ENCODE results near the gene ZNF610. TPM values are rescaled to one million over a fixed set of nuclear protein-coding genes. Genes with fewer than 3 reads are reported as not detected.
"Not testable (repeated sequence)": the region's sequence is repeated elsewhere in the genome, so short reads cannot be mapped to it uniquely, and the experiment has no call there.

Gene ZNF610
- polyA plus RNA-seq (ENCODE audit: insufficient read length) = 3.3 TPM

DNA sequence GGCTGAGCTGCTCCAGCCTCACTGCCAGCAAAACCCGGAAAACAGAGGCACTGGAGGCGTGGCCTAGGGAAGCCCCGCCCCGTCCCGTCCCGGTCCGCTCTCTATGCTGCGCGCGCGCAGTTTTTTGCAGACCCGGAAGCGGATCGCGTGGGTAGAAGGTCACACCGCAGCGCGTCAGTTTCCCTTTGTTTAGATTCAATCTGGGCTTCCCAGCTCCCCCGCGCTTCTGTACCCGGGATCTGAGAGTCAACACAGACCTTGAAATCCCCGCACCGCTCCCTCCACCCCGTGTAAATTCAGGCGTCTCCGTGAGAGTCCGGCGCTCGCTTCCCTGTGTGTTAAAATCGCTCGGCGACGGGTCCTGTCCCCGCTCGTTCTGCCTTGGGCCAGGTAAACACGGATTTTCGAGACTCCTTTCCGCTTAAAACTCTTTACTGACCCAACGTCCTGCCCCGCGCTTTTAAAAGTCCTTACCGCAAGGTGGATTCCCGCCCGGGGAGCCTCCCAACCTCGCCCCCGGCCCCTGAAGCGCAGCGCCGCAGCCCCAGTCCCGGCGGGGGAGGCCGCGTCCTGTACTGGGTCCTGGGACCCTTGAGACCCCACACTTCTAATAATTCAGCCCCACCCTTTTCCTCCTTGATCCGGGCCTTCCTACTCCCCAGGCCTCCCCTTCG is at the start of gene ZNF610:
Gene ZNF610 (plus strand): TSS at position 127 of the 674 bp plus-strand sequence. CDS start 12,930 bp downstream, outside the sequence.
- peak; percentile 55 for DNase-seq (ENCODE audit: low read depth)

DNA sequence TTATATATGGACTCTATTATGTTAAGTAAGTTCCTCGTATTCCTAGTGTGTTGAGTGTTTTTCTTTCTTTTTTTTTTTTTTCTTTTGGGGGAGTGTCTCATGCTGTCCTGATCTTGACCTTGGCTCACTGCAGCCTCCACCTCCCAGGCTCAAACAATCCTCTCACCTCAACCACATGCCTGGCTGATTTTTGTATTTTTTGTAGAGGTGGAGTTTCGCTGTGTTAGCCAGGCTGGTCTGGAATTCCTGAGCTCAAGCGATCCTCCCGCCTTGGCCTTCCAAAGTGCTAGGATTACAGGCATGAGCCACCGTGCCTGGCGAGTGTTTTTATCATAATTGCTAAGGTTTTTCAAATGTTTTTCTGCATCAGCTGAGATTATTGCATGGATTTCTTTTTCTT is 49.8 kb upstream of the ZNF610 start:
- no peak for DNase-seq (ENCODE audit: low read depth)

DNA sequence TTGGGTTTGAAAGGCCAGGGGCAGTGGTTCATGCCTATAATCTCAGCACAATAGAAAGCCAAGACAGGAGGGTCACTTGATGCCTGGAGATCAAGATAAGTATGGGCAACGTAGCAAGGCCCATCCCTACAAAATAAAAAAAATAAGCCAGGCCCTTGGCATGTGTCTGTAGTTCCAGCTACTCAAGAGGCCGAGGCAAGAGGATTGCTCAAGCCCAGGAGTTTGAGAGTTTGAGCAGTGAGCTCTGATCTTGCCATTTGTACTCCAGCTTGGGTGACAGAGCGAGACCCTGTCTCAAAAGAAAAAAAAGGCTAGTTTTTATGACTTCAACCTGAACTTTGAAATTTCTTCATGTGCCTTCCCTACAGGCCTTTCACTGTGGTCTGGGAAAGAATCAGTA is 44.3 kb upstream of the ZNF610 start:
- DNase-seq (ENCODE audit: low read depth) = no peak

DNA sequence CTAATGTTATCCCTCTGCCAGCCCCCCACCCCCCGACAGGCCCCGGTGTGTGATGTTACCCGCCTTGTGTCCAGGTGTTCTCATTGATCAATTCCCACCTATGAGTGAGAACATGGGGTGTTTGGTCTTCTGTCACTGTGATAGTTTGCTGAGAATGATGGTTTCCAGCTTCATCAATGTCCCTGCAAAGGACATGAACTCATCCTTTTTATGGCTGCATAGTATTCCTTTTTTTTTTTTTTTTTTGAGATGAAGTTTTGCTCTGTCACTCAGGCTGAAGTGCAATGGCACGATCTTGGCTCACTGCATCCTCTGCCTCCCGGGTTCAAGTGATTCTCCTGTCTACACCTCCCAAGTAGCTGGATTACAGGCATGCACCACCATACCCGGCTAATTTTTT is 43.1 kb upstream of the ZNF610 start:
- not testable (repeated sequence) for DNase-seq (ENCODE audit: low read depth)

DNA sequence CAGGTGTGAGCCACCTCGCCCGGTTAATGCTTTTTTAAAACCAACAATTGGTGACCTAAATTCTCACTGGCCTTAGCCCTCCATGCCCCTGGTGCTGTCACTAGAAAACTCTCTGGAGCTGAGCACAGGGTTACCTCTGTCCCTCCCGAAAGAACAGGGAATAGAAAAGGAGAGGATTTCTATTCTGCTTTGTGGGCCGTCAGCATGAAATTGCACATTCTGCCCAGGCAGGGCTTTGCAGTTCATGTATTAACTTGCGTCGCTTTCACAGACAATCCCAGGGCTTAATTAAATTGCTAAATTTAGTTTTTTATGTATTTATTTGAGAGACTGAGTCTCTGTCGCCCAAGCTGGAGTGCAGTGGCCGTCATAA is 39.7 kb upstream of the ZNF610 start:
- DNase-seq (ENCODE audit: low read depth) = no peak

DNA sequence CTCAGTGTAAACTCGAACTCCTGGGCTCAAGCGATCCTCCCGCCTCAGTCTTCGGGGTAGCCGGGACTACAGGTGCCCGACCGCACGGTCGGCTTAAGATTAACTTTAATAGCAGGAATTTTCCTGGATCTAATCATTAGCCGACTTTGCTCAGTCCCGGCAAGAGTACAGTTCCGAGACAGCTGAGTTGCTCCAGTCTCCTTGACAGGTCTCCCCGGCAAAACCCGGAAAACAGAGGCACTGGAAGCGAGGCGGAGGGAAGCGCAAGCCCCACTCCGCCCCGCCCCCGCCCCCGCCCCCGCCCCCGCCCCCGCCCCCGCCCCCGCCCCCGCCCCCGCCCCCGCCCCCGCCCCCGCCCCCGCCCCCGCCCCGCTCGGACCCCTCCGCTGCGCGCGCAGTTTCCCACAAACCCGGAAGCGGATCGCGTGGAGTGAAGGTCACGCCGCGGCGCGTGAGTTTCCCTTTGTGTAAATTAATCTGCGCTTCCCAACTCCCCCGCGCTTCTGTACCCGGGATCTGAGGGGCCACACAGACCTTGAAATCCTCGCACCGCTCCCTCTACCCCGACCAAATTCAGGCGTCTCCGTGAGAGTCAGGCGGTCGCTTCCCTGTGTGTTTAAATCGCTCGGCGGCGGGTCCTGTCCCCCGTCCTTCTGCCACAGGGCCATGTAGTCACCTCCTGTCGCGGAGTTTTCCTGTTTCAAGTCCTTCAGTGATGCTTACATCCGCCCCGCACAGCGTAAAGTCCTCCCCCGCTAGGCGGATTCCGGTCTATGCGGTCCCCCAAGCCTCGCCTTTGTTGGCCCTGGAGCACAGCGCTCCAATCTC is 39.1 kb upstream of the ZNF610 start, which contains the start of gene ZNF480:
Gene ZNF480 (plus strand): TSS at position 397 of the 828 bp plus-strand sequence. CDS start 3,244 bp downstream, outside the sequence.
- DNase-seq (ENCODE audit: low read depth) = peak; percentile 41

DNA sequence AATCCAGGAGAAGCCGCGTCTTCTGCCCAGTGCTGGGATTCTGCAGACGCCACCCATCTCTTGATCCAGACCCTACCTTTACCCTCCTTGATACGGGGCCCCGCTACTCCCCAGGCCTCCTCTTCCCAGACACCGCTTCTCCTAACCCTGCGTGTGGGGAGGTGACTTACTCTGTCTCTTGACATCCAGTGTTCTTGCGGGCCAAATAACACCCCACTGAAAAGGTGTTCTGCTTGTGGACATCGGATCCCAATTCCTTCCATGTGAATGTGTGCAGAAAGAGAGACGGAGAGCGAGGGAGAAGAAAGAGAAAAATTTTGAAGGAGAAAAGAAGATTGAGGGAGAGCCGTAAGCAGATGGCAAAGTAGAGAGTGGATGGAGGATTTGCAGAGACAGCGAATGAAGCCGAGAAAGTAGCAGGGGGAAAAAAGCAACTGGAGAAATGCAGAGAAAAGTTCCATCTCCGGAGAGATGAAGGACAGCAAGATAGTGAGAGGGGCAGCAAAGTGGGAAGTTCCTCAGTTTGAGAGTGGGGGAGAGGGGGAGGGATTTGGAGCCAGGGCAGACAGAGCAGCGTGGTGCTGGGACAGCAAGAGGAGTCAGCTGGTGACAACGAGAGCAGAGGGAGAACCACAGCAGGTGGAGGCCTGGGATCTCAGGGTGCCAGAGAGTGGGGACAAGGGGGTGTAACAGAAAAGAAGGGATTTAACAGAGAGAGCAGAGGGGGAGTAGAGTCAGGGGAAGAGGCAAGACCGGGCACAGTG is 38.3 kb upstream of the ZNF610 start:
- no peak for DNase-seq (ENCODE audit: low read depth)

DNA sequence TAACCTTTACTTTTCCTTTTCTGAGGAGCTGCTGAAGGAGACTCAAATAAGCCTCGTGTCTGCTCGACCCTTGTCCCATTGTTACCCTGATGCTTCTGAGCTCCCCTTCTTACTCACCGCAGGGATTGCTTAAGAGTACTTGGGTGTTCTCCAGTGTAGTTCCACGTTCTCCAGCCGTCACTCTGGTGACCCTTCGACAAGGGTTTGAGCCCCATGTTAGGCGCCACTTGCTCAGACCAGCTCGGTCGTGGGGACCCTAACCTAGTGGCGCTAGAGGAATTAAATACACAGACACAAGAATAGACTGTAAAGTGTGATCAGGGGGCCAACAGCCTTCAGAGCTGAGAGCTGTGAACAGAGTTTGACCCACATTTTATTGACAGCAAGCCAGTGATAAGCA is 28.8 kb upstream of the ZNF610 start:
- no peak for DNase-seq (ENCODE audit: low read depth)

DNA sequence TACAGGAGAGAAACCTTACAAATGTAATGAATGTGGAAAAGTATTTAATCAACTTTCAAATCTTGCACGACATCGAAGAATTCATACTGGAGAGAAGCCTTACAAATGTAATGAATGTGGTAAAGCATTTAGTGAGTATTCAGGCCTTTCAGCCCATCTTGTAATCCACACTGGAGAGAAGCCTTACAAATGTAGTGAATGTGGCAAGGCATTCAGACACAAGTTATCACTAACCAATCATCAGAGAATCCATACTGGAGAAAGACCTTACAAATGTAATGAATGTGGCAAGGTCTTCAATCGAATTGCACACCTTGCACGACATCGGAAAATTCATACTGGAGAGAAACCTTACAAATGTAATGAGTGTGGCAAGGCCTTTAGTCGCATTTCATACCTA is 13.6 kb upstream of the ZNF610 start:
- DNase-seq (ENCODE audit: low read depth) = no peak

DNA sequence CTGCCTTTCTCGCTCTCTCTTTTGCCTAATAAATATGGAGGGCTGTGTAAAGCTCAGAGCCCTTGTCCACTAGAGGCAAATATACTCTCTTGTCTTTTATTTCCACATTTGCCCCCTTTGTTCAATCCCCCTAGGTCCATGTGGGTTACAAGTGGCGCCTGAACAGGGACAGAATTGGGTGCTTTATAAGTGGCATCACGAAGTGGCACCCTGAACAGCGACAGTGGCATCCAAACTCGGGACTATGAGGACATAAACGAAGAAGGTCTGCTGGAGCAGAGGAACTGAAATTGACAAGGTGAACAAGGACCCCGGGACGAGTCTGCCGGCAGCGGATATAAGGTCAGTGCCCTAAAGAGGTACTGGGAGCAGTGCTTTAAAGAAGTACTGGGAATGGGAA is 4.3 kb upstream of the ZNF610 start:
- no peak for DNase-seq (ENCODE audit: low read depth)

DNA sequence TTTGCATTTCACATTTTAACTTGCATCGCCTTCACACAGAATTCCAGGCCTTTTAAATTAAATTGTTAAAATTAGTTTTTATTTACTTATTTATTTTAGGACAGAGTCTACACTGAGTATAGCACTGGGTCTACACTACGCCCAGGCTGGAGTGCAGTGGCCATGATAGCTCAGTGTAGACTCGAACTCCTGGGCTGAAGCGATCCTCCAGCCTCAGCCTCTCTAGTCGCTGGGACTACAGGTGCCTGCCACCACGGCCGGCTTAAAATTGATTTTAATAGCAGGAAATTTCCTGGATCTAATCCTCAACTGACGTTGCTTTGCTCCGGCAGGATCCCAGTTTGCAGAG is 301 bp upstream of the ZNF610 start:
- DNase-seq (ENCODE audit: low read depth) = no peak

DNA sequence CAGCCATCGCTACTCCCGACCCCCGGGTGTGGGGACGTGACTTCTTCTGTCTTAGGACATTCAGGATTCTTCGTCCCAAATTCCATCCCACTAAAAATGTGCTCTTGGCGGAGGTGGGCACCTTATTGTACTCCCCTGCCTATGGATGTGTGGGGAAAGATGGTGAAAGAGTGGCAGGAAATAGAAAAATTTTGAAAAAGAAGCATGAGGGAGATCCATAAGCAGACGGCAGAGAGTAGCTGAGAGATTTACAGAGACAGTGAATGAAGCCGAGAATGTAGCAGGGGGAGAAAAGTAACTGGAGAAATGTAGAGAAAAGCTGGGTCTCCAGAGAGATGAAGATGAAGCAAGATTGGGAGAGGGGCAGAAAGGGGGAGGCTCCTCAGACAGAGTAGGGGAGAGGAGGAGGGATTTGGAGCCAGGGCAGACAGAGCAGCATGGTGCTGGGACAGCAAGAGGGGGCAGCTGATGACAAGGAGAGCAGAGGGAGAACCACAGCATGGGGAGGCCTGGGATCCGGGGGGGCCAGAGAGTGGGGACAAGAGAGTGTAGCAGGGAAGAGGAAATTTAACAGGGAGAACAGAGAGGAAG is 843 bp downstream of the ZNF610 start:
- no peak for DNase-seq (ENCODE audit: low read depth)

DNA sequence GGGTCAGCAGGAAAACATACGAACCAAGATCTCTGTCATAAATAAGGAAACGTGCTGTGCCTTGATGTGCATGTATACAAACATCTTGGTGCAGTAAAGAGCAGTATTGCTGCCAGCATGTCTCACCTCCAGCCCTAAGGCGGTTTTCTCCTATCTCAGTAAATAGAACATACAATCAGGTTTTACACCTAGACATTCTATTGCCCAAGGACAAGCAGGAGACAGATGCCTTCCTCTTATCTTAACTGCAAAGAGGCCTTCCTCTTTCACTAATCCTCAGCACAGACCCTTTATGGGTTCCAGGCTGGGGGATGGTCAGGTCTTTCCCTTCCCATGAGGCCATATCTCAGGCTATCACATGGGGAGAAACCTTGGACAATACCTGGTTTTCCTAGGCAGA is 3.0 kb downstream of the ZNF610 start:
- DNase-seq (ENCODE audit: low read depth) = not testable (repeated sequence)

DNA sequence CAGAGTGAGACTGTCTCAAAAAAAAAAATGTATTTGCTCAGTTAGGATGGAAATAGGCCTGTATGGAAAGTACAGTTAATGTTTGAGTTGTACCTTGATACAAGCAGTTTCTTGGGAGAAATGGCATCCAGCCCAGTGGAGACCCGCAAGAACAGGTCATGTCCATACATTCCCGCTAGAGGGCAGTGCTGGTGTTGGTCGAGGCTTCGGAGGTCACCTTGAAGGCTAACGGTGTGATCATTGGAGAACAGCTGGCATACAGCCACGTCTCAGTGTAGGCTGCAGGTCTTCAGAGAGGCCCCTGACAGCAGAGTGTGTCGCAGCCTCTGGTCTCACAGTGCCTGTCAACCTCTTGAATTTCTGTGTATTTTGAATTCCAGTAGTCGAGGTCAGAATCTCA is 7.5 kb downstream of the ZNF610 start:
- no peak for DNase-seq (ENCODE audit: low read depth)

DNA sequence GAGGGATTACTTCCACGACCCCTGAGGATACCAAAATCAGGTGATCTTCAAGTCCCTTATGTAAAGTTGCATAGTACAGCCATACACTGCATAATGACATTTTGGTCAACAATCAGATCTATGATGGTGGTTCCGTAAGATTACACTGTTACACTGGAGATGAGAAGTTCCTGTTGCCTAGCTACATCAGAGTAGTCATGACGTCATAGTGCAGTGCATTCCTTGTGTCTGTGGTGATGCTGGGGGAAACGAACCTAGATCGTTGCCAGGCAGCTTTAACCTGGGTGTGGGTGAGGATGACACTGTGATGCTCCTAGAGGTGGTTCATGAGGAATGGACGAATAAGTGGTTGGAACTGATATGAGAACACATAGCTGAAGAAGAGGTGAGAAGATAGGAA is 9.1 kb downstream of the ZNF610 start:
- no peak for DNase-seq (ENCODE audit: low read depth)

DNA sequence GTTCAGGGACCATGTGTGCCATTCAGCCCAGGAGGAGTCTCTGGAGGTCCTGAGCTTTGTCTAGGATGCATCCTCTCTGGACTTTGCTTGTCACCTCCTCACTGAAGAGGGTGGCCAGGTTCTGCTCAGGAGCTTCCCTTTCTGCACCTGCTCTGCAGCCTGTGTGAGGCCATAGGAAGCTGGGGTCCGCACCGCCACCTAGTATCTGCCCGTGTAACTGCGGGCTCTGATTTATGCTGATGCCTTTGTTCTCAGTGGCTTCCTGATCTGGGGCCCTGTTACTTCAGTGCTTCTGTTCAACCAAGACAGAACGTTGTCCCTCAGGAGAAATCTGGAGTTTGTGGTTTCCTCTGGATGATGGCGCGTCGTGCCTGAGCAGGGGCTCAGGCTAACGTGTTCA is 15.5 kb downstream of the ZNF610 start:
- no peak for DNase-seq (ENCODE audit: low read depth)

DNA sequence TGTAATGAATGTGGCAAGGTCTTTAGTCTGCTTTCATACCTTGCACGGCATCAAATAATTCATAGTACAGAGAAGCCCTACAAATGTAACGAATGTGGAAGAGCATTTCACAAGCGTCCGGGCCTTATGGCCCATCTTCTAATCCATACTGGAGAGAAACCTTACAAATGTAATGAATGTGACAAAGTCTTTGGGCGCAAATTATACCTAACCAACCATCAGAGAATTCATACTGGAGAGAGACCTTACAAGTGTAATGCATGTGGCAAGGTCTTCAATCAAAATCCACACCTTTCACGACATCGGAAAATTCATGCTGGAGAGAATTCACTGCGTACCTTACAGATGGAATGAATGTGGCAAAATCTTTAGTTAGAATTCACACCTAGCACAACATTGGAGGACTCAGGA is 30.4 kb downstream of the ZNF610 start:
- no peak for DNase-seq (ENCODE audit: low read depth)

DNA sequence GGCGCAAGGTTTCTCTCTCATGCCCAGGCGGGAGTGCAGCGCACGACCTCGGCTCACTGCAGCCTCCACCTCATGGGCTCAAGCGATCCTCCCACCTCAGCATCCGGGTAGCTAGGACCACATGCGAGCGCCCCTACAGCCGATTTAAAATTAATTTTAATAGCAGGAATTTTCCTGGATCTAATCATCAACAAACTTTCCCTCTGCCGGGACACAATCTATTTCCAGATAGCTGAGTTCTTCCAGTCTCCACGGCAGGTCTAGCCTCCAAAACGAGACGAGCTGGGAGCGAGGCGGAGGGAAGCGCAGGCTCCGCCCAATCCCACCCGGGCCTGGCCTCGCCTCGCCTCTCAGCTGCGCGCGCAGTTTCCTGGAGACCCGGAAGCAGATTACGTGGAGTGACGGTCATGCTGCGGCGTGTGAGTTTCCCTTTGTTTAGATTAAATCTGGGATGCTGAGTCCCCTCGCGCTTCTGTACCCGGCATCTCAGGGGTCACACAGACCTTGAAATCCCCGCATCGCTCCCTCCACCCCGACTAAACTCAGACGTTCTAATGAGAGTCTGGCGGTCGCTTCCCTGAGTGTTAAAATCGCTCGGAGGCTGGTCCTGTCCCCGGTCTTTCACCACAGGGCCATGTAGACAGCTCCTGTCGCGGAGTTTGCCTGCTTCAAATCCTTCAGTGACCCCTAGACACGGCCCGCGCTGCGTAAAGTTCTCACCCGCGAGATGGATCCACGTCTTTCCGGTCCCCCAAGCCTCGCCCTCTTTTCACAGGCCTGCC is 33.7 kb downstream of the ZNF610 start, which contains the start of gene ZNF880:
Gene ZNF880 (plus strand): TSS at position 365 of the 782 bp plus-strand sequence. CDS start 43 bp downstream, at position 408.
- peak; percentile 84 for DNase-seq (ENCODE audit: low read depth)

DNA sequence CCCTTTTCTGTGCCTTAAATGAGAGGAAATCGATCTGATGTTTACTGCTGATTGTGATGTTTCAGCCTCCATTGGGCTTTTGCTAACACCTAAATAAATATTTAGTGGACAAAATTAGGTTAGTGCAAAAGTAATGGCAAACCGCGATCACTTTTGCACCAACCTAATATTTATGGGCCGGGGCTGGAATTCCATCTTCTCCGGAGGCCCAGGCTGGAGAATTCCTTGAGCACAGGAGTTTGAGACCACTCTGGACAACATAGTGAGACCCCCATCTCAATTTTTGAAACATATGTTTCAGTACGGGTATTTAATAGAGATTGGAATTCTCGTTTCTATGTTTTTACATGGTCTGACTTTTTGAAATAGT is 34.3 kb downstream of the ZNF610 start:
- no peak for DNase-seq (ENCODE audit: low read depth)

DNA sequence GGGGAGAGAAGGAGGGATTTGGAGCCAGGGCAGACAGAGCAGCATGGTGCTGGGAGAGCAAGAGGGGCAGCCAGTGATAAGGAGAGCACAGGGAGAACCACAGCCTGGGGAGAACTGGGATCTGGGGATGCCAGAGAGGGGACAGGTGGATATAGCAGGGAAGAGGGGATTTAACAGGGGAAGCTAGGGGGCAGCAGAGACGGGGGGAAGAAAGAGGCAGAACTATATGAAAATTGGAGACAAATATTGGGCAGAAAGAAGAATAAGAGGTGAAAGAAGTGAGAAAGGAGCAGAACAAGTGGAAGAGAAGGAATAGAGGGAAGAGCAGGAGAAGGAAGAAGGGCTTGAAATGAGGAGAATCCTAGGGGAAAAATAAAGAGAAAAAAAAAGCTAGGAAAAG is 55.1 kb downstream of the ZNF610 start:
- DNase-seq (ENCODE audit: low read depth) = no peak

Data from forelimb muscle (tissue), 1 donor.